ENCODE measurements around the gene ADD3. TPM values are rescaled to one million over a fixed set of nuclear protein-coding genes. Genes with fewer than 3 reads are reported as not detected.

ADD3 gene
- total and polyA plus RNA-seq, 2 donors (not counting 3 experiments of a cell fraction or from before 2014, with no cell fraction given), result 14.9 to 55.2 TPM

- Histone ChIP-seq H3K4me1 (ENCODE audit: control insufficient read depth, extremely low read depth, insufficient read depth, low read length) (no peaks in the 10 kb centered on the region), H3K9me3 (replicated peaks; ENCODE audit: control insufficient read depth, insufficient read depth, low read length) (no peaks in the 10 kb centered on the region), H2AFZ (ENCODE audit: low read depth, low read length) (no peak overlapping the region), H3K9me1 (replicated peaks; ENCODE audit: control insufficient read depth, extremely low read depth, insufficient read depth, low read length) (no peaks in the 10 kb centered on the region), H3K79me2 (ENCODE audit: control insufficient read depth, insufficient read depth, low read length) (no peaks in the 10 kb centered on the region), H3K27me3 (ENCODE audit: control insufficient read depth in 2 of 2, insufficient read depth in 2 of 2, low read length in 2 of 2) (no peaks in the 10 kb centered on the region), H3K4me2 (ENCODE audit: insufficient read depth, low read length) (no peak overlapping the region), H3K27ac (ENCODE audit: insufficient read depth, low read depth, low read length) (no peak overlapping the region), H4K20me1 (replicated peaks; ENCODE audit: control insufficient read depth, extremely low read depth, insufficient read depth, low read length) (no peaks in the 10 kb centered on the region), H3K9ac (replicated peaks; ENCODE audit: extremely low read depth, insufficient read depth, low read length) (no peak overlapping the region), H3K36me3 (ENCODE audit: control insufficient read depth in 2 of 2, extremely low read depth in 1 of 2, insufficient read depth in 2 of 2, low read length in 2 of 2) (no peaks in the 10 kb centered on the region), H3K4me3 (replicated peaks in 1 of 3; ENCODE audit: insufficient read depth in 1 of 3, low read depth in 1 of 3, low read length in 3 of 3) (no peak overlapping the region)
- ChIA-PET CTCF (interaction anchor here (0.6 to 5.7 kb wide), 6 partner anchors 14 to 526 kb away, joined by 3 to 68 read pairs (median 6); no protein-coding TSS in a partner anchor), POLR2A (no interaction called here)
- TF ChIP-seq, protein P1, sequence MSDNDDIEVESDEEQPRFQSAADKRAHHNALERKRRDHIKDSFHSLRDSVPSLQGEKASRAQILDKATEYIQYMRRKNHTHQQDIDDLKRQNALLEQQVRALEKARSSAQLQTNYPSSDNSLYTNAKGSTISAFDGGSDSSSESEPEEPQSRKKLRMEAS (IDR thresholded peaks at IDR 0.05; ENCODE audit: insufficient read depth, insufficient read length), result no peak
- TF ChIP-seq GATA2 (IDR thresholded peaks at IDR 0.05; ENCODE audit: insufficient read depth, insufficient read length, low read depth, low read length) (no peak), EZH2 (IDR thresholded peaks at IDR 0.05; ENCODE audit: borderline replicate concordance, low read depth, low read length, severe bottlenecking) (no peak), FOS (IDR thresholded peaks at IDR 0.05; ENCODE audit: borderline replicate concordance, insufficient read depth, low read length) (no peak), POLR2AphosphoS5 (IDR thresholded peaks at IDR 0.05; ENCODE audit: insufficient read depth, low read depth, low read length) (no peak)
- TF ChIP-seq, protein P2, sequence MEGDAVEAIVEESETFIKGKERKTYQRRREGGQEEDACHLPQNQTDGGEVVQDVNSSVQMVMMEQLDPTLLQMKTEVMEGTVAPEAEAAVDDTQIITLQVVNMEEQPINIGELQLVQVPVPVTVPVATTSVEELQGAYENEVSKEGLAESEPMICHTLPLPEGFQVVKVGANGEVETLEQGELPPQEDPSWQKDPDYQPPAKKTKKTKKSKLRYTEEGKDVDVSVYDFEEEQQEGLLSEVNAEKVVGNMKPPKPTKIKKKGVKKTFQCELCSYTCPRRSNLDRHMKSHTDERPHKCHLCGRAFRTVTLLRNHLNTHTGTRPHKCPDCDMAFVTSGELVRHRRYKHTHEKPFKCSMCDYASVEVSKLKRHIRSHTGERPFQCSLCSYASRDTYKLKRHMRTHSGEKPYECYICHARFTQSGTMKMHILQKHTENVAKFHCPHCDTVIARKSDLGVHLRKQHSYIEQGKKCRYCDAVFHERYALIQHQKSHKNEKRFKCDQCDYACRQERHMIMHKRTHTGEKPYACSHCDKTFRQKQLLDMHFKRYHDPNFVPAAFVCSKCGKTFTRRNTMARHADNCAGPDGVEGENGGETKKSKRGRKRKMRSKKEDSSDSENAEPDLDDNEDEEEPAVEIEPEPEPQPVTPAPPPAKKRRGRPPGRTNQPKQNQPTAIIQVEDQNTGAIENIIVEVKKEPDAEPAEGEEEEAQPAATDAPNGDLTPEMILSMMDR (IDR thresholded peaks at IDR 0.05; ENCODE audit: extremely low read depth in 1 of 2, insufficient read depth in 1 of 2, low read depth in 1 of 2, low read length in 2 of 2), result no peak
- dilution Hi-C loops (cut with MboI; ENCODE audit: extremely low pct_ligation_motif_present, low sequenced_read_pairs) (no loop called here), intact Hi-C loops (cut with micrococcal nuclease) (no loop called here)
- FAIRE-seq (no peak), DNase-seq (ENCODE audit: low read depth, low spot score) (no peak)
- no TSS peak for BruUV-seq (replicated peaks)
Observed at GRCh38 chr10:109974504-109975191, 33.1 kb upstream of the ADD3 start.
